ENCODE data around the gene XPNPEP2.

XPNPEP2 gene

DNA sequence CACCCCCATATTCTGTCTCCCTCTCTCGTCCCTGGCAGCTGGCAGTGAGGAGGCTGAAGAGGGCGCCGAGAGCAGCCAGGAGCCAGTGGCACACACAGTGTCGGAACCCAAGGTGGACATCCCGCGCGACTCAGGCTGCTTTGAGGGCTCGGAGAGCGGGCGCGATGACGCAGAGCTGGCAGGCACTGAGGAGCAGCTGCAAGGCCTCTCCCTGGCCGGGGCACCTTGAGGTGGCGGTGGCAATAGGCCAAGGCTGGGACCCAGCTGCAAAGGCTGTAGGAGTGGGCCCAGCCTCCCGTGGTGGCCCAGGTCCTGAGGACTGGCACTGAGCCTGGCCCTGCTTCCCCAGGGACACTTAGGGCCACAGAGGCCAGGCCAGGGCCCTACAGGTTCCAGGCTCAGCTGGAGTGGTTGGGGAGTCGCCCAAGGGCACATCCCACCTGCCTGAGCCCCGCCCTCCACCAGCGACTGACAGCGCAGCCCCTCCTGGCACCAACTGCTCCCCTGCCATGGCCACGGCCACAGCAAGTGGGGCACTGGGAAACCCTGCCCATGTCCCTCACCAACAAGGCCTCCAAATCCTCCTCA, 54.9 kb downstream of the XPNPEP2 start:
- H3K23ac ChIP-seq (ENCODE audit: low read length) = no peak overlapping the region
- no peaks in the 10 kb centered on the region for H3K79me1 ChIP-seq (ENCODE audit: low read length)
- H2BK5ac ChIP-seq (ENCODE audit: low read length) = no peak overlapping the region
- H3K56ac ChIP-seq (ENCODE audit: low read length) = no peak overlapping the region
- H3K4me3 ChIP-seq (ENCODE audit: low read length) = no peak overlapping the region
- no peaks in the 10 kb centered on the region for H3K27me3 ChIP-seq (ENCODE audit: insufficient read depth, low read length, poor library complexity)
- no peaks in the 10 kb centered on the region for H3K79me2 ChIP-seq (ENCODE audit: control insufficient read depth, insufficient read depth, low read length)
- no peaks in the 10 kb centered on the region for H3K36me3 ChIP-seq (ENCODE audit: control insufficient read depth, insufficient read depth, low read length)
- H3K27ac ChIP-seq (ENCODE audit: low read depth, low read length) = no peak overlapping the region
- H3K18ac ChIP-seq (ENCODE audit: low read length) = no peak overlapping the region
- no peaks in the 10 kb centered on the region for H3K4me1 ChIP-seq (ENCODE audit: control insufficient read depth, low read depth, low read length)
- no CpG with 5 or more reads among the region's 20 CpGs for WGBS (ENCODE audit: extremely low coverage, insufficient coverage, low lambda C conversion rate)
- no peak overlapping the region for H3K4me2 ChIP-seq (ENCODE audit: low read length)
- H3K4ac ChIP-seq (ENCODE audit: low read depth, low read length) = no peak overlapping the region
- no peak overlapping the region for H4K5ac ChIP-seq (ENCODE audit: low read length)
- DNase-seq = no peak
- no peak overlapping the region for H3K9ac ChIP-seq (ENCODE audit: low read length)
- no peak overlapping the region for H2BK15ac ChIP-seq (replicated peaks; ENCODE audit: low read depth)
- no peak overlapping the region for H4K8ac ChIP-seq (ENCODE audit: low read depth, low read length)
- no peak overlapping the region for H2BK120ac ChIP-seq (ENCODE audit: low read depth, low read length)
- no peak overlapping the region for H2AK5ac ChIP-seq (ENCODE audit: low read length)

DNA sequence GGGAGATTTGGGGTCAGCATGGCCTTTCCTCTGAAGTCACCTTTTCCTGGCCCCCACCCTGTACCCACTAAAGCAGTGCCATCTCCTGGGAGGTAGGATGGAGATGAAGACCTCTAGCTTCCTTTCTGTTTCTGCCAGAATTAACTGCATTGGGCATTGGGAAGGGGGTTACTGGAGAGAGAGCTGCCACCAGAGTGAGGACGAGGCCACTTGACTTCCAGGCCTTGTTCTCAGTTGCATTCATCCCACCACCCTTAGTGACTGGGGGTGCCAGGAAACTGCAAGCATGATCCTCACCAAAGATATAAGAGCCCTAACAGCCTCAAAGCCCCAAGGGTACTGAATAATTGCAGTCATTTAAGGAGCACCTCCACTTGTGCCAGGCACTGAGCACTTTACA, 56.8 kb downstream of the XPNPEP2 start:
- Histone ChIP-seq H3K4me2 (ENCODE audit: low read length) (no peak overlapping the region), H3K56ac (ENCODE audit: low read length) (no peak overlapping the region), H2BK15ac (replicated peaks; ENCODE audit: low read depth) (no peak overlapping the region), H3K27me3 (ENCODE audit: insufficient read depth, low read length, poor library complexity) (no peaks in the 10 kb centered on the region), H3K9ac (ENCODE audit: low read length) (no peak overlapping the region), H3K27ac (ENCODE audit: low read depth, low read length) (no peak overlapping the region), H4K8ac (ENCODE audit: low read depth, low read length) (no peak overlapping the region), H3K79me1 (ENCODE audit: low read length) (no peaks in the 10 kb centered on the region), H3K18ac (ENCODE audit: low read length) (no peak overlapping the region), H3K36me3 (ENCODE audit: control insufficient read depth, insufficient read depth, low read length) (no peaks in the 10 kb centered on the region), H2BK5ac (ENCODE audit: low read length) (no peak overlapping the region), H3K79me2 (ENCODE audit: control insufficient read depth, insufficient read depth, low read length) (no peaks in the 10 kb centered on the region), H2AK5ac (ENCODE audit: low read length) (no peak overlapping the region), H3K4me3 (ENCODE audit: low read length) (no peak overlapping the region), H4K5ac (ENCODE audit: low read length) (no peak overlapping the region), H2BK120ac (ENCODE audit: low read depth, low read length) (no peak overlapping the region), H3K23ac (ENCODE audit: low read length) (no peak overlapping the region), H3K4me1 (ENCODE audit: control insufficient read depth, low read depth, low read length) (no peaks in the 10 kb centered on the region), H3K4ac (ENCODE audit: low read depth, low read length) (no peak overlapping the region)
- WGBS (ENCODE audit: extremely low coverage, insufficient coverage, low lambda C conversion rate) = no CpG with 5 or more reads among the region's 1 CpG
- no peak for DNase-seq

DNA sequence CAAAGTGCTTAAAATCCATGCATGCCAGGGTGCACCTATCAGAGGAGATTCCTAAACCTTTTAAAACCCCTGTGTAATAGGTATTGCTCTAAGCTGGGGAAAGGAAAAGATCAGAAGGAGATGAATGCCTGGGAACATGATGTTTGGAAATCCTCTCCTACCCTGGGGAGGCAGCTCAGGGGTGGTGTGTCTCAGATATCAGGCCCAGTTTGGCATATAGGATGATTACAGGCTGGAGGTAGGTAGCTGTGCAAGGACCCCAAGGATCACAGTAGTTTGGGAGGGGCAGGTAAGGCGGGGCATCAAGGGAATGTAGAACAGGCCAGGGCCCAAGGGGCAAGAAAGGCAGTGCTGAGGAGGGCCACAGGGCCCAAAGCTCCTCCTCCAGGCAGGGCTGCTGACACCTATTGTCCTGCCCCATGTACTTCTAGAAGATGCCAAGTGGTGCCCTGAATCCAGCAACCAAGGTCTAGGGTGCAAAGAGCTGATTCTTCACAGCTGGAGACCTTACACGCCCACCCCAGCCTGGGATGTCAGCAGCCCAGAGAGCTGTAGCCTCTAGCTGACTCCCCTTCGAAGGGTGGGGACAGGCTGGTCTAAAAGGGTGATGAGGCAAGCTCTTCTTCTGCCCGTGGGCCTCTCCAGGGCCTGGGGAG, 58.6 kb downstream of the XPNPEP2 start:
- no peaks in the 10 kb centered on the region for H3K27me3 ChIP-seq (ENCODE audit: insufficient read depth, low read length, poor library complexity)
- no peak overlapping the region for H2BK120ac ChIP-seq (ENCODE audit: low read depth, low read length)
- no peaks in the 10 kb centered on the region for H3K79me2 ChIP-seq (ENCODE audit: control insufficient read depth, insufficient read depth, low read length)
- H3K56ac ChIP-seq (ENCODE audit: low read length) = no peak overlapping the region
- H3K36me3 ChIP-seq (ENCODE audit: control insufficient read depth, insufficient read depth, low read length) = no peaks in the 10 kb centered on the region
- H3K9ac ChIP-seq (ENCODE audit: low read length) = no peak overlapping the region
- H4K5ac ChIP-seq (ENCODE audit: low read length) = no peak overlapping the region
- no peak overlapping the region for H3K4ac ChIP-seq (ENCODE audit: low read depth, low read length)
- no CpG with 5 or more reads among the region's 4 CpGs for WGBS (ENCODE audit: extremely low coverage, insufficient coverage, low lambda C conversion rate)
- H3K4me2 ChIP-seq (ENCODE audit: low read length) = no peak overlapping the region
- H3K27ac ChIP-seq (ENCODE audit: low read depth, low read length) = no peak overlapping the region
- H3K4me3 ChIP-seq (ENCODE audit: low read length) = no peak overlapping the region
- H3K23ac ChIP-seq (ENCODE audit: low read length) = no peak overlapping the region
- no peak overlapping the region for H2AK5ac ChIP-seq (ENCODE audit: low read length)
- no peak overlapping the region for H4K8ac ChIP-seq (ENCODE audit: low read depth, low read length)
- H2BK5ac ChIP-seq (ENCODE audit: low read length) = no peak overlapping the region
- H3K18ac ChIP-seq (ENCODE audit: low read length) = no peak overlapping the region
- no peak for DNase-seq
- no peaks in the 10 kb centered on the region for H3K4me1 ChIP-seq (ENCODE audit: control insufficient read depth, low read depth, low read length)
- H2BK15ac ChIP-seq (replicated peaks; ENCODE audit: low read depth) = no peak overlapping the region
- H3K79me1 ChIP-seq (ENCODE audit: low read length) = no peaks in the 10 kb centered on the region

DNA sequence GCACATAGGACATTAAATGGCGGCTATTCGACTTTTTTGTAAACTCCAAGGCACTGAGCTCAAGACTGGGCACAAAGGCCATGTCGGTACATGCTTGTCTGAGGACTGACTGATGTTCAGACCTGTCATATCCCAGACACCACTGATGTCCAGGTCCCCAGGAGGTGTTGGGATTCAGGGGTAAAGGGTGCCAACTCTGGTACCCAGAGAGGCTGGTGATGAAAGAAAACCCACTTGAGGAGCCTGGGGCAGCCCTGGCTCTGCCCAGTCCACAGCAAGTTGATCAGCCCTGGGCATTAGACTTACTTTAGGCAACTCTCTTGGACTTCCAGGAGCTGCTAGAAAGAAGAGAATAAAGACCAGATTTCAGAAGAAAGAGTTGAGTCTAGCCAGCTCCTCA, 59.7 kb downstream of the XPNPEP2 start:
- no peak overlapping the region for H3K4me3 ChIP-seq (ENCODE audit: low read length)
- H3K18ac ChIP-seq (ENCODE audit: low read length) = no peak overlapping the region
- no peak overlapping the region for H3K4me2 ChIP-seq (ENCODE audit: low read length)
- H3K79me1 ChIP-seq (ENCODE audit: low read length) = no peaks in the 10 kb centered on the region
- H3K27ac ChIP-seq (ENCODE audit: low read depth, low read length) = no peak overlapping the region
- no peak overlapping the region for H2BK15ac ChIP-seq (replicated peaks; ENCODE audit: low read depth)
- no peak overlapping the region for H4K8ac ChIP-seq (ENCODE audit: low read depth, low read length)
- WGBS (ENCODE audit: extremely low coverage, insufficient coverage, low lambda C conversion rate) = no CpG with 5 or more reads among the region's 3 CpGs
- H3K36me3 ChIP-seq (ENCODE audit: control insufficient read depth, insufficient read depth, low read length) = no peaks in the 10 kb centered on the region
- no peaks in the 10 kb centered on the region for H3K27me3 ChIP-seq (ENCODE audit: insufficient read depth, low read length, poor library complexity)
- no peak overlapping the region for H4K5ac ChIP-seq (ENCODE audit: low read length)
- no peak overlapping the region for H2AK5ac ChIP-seq (ENCODE audit: low read length)
- DNase-seq = no peak
- H3K79me2 ChIP-seq (ENCODE audit: control insufficient read depth, insufficient read depth, low read length) = no peaks in the 10 kb centered on the region
- no peaks in the 10 kb centered on the region for H3K4me1 ChIP-seq (ENCODE audit: control insufficient read depth, low read depth, low read length)
- no peak overlapping the region for H3K56ac ChIP-seq (ENCODE audit: low read length)
- no peak overlapping the region for H2BK5ac ChIP-seq (ENCODE audit: low read length)
- H3K9ac ChIP-seq (ENCODE audit: low read length) = no peak overlapping the region
- H2BK120ac ChIP-seq (ENCODE audit: low read depth, low read length) = no peak overlapping the region
- no peak overlapping the region for H3K23ac ChIP-seq (ENCODE audit: low read length)
- no peak overlapping the region for H3K4ac ChIP-seq (ENCODE audit: low read depth, low read length)

DNA sequence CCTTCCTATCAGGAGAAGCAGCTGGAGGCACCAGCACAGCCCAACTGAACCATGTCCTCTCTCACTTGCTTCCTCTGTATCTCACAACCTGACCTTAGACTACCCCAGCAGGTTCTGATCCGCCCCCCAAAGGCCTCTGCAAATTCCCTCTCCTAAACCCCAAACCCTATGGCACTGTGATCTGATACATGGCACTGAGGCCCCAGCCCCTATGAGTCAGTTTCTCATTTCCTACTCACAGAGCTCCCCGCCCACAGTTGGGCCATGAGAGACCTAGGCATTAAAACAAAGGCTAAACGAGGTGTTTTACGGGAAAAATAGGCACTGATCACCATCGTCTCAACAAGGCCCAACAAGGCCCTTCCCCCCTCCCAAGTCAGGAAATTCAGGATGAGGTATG, 60.1 kb downstream of the XPNPEP2 start:
- H4K8ac ChIP-seq (ENCODE audit: low read depth, low read length) = no peak overlapping the region
- H3K79me2 ChIP-seq (ENCODE audit: control insufficient read depth, insufficient read depth, low read length) = no peaks in the 10 kb centered on the region
- H3K79me1 ChIP-seq (ENCODE audit: low read length) = no peaks in the 10 kb centered on the region
- H3K4ac ChIP-seq (ENCODE audit: low read depth, low read length) = no peak overlapping the region
- H3K36me3 ChIP-seq (ENCODE audit: control insufficient read depth, insufficient read depth, low read length) = no peaks in the 10 kb centered on the region
- H2AK5ac ChIP-seq (ENCODE audit: low read length) = no peak overlapping the region
- no peaks in the 10 kb centered on the region for H3K27me3 ChIP-seq (ENCODE audit: insufficient read depth, low read length, poor library complexity)
- H4K5ac ChIP-seq (ENCODE audit: low read length) = no peak overlapping the region
- H3K4me2 ChIP-seq (ENCODE audit: low read length) = no peak overlapping the region
- H3K27ac ChIP-seq (ENCODE audit: low read depth, low read length) = no peak overlapping the region
- no peak overlapping the region for H2BK15ac ChIP-seq (replicated peaks; ENCODE audit: low read depth)
- no peak overlapping the region for H3K18ac ChIP-seq (ENCODE audit: low read length)
- no peak overlapping the region for H3K9ac ChIP-seq (ENCODE audit: low read length)
- H2BK120ac ChIP-seq (ENCODE audit: low read depth, low read length) = no peak overlapping the region
- H3K56ac ChIP-seq (ENCODE audit: low read length) = no peak overlapping the region
- no peak for DNase-seq
- H3K4me1 ChIP-seq (ENCODE audit: control insufficient read depth, low read depth, low read length) = no peaks in the 10 kb centered on the region
- no peak overlapping the region for H3K23ac ChIP-seq (ENCODE audit: low read length)
- H2BK5ac ChIP-seq (ENCODE audit: low read length) = no peak overlapping the region
- H3K4me3 ChIP-seq (ENCODE audit: low read length) = no peak overlapping the region
- no CpG with 5 or more reads among the region's 5 CpGs for WGBS (ENCODE audit: extremely low coverage, insufficient coverage, low lambda C conversion rate)

DNA sequence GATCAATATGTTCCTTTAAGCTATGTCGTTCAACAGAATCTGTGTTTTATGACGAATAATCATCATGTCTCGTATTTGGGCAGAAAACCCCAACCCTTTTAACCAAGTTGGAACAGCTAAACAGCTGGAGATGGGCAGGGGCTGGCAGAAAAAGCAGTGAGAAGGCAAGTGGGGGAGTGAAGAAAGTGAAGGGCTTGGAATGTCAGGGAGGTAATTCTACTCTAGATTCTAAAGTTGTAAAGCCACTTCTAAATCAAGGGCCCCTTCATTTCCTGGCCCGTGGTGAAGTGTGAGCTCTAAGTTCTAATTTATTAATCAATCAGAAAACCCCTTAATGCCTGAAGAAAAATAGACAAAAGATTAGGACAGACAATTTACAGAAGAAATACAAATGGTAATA, 61.4 kb downstream of the XPNPEP2 start:
- Histone ChIP-seq H3K18ac (ENCODE audit: low read length) (no peak overlapping the region), H3K56ac (ENCODE audit: low read length) (no peak overlapping the region), H3K27me3 (ENCODE audit: insufficient read depth, low read length, poor library complexity) (no peaks in the 10 kb centered on the region), H3K36me3 (ENCODE audit: control insufficient read depth, insufficient read depth, low read length) (no peaks in the 10 kb centered on the region), H4K8ac (ENCODE audit: low read depth, low read length) (no peak overlapping the region), H2BK5ac (ENCODE audit: low read length) (no peak overlapping the region), H3K9ac (ENCODE audit: low read length) (no peak overlapping the region), H3K23ac (ENCODE audit: low read length) (no peak overlapping the region), H4K5ac (ENCODE audit: low read length) (no peak overlapping the region), H2BK15ac (replicated peaks; ENCODE audit: low read depth) (no peak overlapping the region), H3K4me1 (ENCODE audit: control insufficient read depth, low read depth, low read length) (no peaks in the 10 kb centered on the region), H3K4ac (ENCODE audit: low read depth, low read length) (no peak overlapping the region), H3K79me1 (ENCODE audit: low read length) (no peaks in the 10 kb centered on the region), H3K79me2 (ENCODE audit: control insufficient read depth, insufficient read depth, low read length) (no peaks in the 10 kb centered on the region), H3K4me3 (ENCODE audit: low read length) (no peak overlapping the region), H3K4me2 (ENCODE audit: low read length) (no peak overlapping the region), H3K27ac (ENCODE audit: low read depth, low read length) (no peak overlapping the region), H2AK5ac (ENCODE audit: low read length) (no peak overlapping the region), H2BK120ac (ENCODE audit: low read depth, low read length) (no peak overlapping the region)
- WGBS (ENCODE audit: extremely low coverage, insufficient coverage, low lambda C conversion rate) = no CpG with 5 or more reads among the region's 4 CpGs
- DNase-seq = no peak
